Cardiac muscle cell (in vitro differentiated cells and primary cell): Measurements from ENCODE around the gene PTPRM. TPM values are rescaled to one million over a fixed set of nuclear protein-coding genes. Genes with fewer than 3 reads are reported as not detected.

Source experiments
- DNase-seq, 2 donors: peaks; one replicate each; pipeline versions ENCODE4 v3.0.0 to v3.0.0-alpha.2; 2010 to 2017; ENCODE audit warnings: low read depth in 1 of 2, low spot score in 1 of 2
- H3K27ac ChIP-seq: fragments of 200-600 bp; sonication (generic); 2 replicates; pipeline ENCODE4 v1.5.1; 2016
- H3K27me3 ChIP-seq: fragments of 200-600 bp; sonication (generic); 2 replicates; pipeline ENCODE4 v1.6.0; 2016; ENCODE audit warnings: control low read depth
- H3K36me3 ChIP-seq: fragments of 200-600 bp; sonication (generic); 2 replicates; pipeline ENCODE4 v1.5.1; 2016; ENCODE audit warnings: control low read depth
- H3K4me1 ChIP-seq: fragments of 200-600 bp; sonication (generic); 2 replicates; pipeline ENCODE4 v1.8.1; 2017; ENCODE audit warnings: low read depth, mild to moderate bottlenecking, mixed run types
- H3K4me3 ChIP-seq: fragments of 200-600 bp; sonication (generic); 2 replicates; pipeline ENCODE4 v1.5.1; 2016; ENCODE audit warnings: mild to moderate bottlenecking
- H3K9me3 ChIP-seq: fragments of 200-600 bp; sonication (generic); 2 replicates; pipeline ENCODE4 v1.5.1; 2017; ENCODE audit warnings: low read depth, mild to moderate bottlenecking, control low read depth
- CTCF ChIP-seq: IDR thresholded peaks from 2 replicates; pipeline ENCODE4 v1.5.1; 2012; ENCODE audit warnings: low read depth, mild to moderate bottlenecking, low read length
- polyA plus RNA-seq: library from polyadenylated mRNA; unstranded; fragments of >200 nt; fragmentation: Nextera tagmentation; extraction: Ambion mirVana; gene quantifications from 2 replicates; pipeline ENCODE4 v1.2.1, GENCODE V29; 2016
- total RNA-seq: library from RNA; depleted of rRNA; stranded (reverse); fragments of >200 nt; gene quantifications from 2 replicates; pipeline ENCODE4 v1.2.3, GENCODE V29; 2016

The PTPRM gene
- total and polyA plus RNA-seq, 2 experiments from 2014 or later, result 26.5 to 48.8 TPM

GRCh38 chr18:8153887-8154583 lies 586.9 kb downstream of the PTPRM start:
- Histone ChIP-seq H3K4me1 (peaks cover 22% of the 10 kb centered on the region), H3K9me3 (no peaks in the 10 kb centered on the region), H3K27ac (peak overlapping the region; percentile 63), H3K4me3 (no peak overlapping the region), H3K27me3 (no peaks in the 10 kb centered on the region), H3K36me3 (no peaks in the 10 kb centered on the region)
- peak; percentile 38 to 78 for DNase-seq
- no peak for TF ChIP-seq CTCF

GRCh38 chr18:8162802-8163201 lies 595.7 kb downstream of the PTPRM start:
- Histone ChIP-seq H3K27me3 (no peaks in the 10 kb centered on the region), H3K4me3 (no peak overlapping the region), H3K4me1 (no peaks in the 10 kb centered on the region), H3K27ac (no peak overlapping the region), H3K9me3 (no peaks in the 10 kb centered on the region), H3K36me3 (no peaks in the 10 kb centered on the region)
- TF ChIP-seq CTCF, result no peak
- DNase-seq, result peak in 1 of 2 donors; percentile 15

GRCh38 chr18:8163286-8163959 lies 596.3 kb downstream of the PTPRM start:
- no peak overlapping the region for H3K27ac ChIP-seq

GRCh38 chr18:8165095-8165494 lies 598.0 kb downstream of the PTPRM start:
- no peak for TF ChIP-seq CTCF
- no peaks in the 10 kb centered on the region for H3K36me3 ChIP-seq
- DNase-seq, result no peak
- no peaks in the 10 kb centered on the region for H3K9me3 ChIP-seq
- no peak overlapping the region for H3K4me3 ChIP-seq
- no peak overlapping the region for H3K27ac ChIP-seq
- H3K4me1 ChIP-seq, result peaks cover 4% of the 10 kb centered on the region
- H3K27me3 ChIP-seq, result no peaks in the 10 kb centered on the region

More at GRCh38 chr18:8163286-8163959, 596.3 kb downstream of the PTPRM start:
- TF ChIP-seq CTCF, result no peak
- Histone ChIP-seq H3K4me1 (no peaks in the 10 kb centered on the region), H3K4me3 (no peak overlapping the region), H3K9me3 (no peaks in the 10 kb centered on the region), H3K36me3 (no peaks in the 10 kb centered on the region), H3K27me3 (no peaks in the 10 kb centered on the region)
- DNase-seq, result no peak

GRCh38 chr18:8167026-8167425 lies 599.9 kb downstream of the PTPRM start:
- no peaks in the 10 kb centered on the region for H3K36me3 ChIP-seq
- no peak for TF ChIP-seq CTCF
- DNase-seq, result no peak

More at GRCh38 chr18:8167026-8167425, 599.9 kb downstream of the PTPRM start:
- Histone ChIP-seq H3K4me1 (peaks cover 4% of the 10 kb centered on the region), H3K27me3 (no peaks in the 10 kb centered on the region), H3K9me3 (no peaks in the 10 kb centered on the region), H3K4me3 (no peak overlapping the region), H3K27ac (no peak overlapping the region)
